Measurements from ENCODE around the gene NABP1.
"Not testable (repeated sequence)": the region's sequence is repeated elsewhere in the genome, so short reads cannot be mapped to it uniquely, and the experiment has no call there.

Gene NABP1, protein sequence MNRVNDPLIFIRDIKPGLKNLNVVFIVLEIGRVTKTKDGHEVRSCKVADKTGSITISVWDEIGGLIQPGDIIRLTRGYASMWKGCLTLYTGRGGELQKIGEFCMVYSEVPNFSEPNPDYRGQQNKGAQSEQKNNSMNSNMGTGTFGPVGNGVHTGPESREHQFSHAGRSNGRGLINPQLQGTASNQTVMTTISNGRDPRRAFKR

GRCh38 chr2:191677646-191678436, at the start of gene NABP1:
TSS of gene NABP1 (plus strand) at chr2:191678136. CDS start at chr2:191678615, 479 bp downstream.
- in situ Hi-C loops (cut with MboI; ENCODE audit: low sequenced_read_pairs) = no loop called here

DNA sequence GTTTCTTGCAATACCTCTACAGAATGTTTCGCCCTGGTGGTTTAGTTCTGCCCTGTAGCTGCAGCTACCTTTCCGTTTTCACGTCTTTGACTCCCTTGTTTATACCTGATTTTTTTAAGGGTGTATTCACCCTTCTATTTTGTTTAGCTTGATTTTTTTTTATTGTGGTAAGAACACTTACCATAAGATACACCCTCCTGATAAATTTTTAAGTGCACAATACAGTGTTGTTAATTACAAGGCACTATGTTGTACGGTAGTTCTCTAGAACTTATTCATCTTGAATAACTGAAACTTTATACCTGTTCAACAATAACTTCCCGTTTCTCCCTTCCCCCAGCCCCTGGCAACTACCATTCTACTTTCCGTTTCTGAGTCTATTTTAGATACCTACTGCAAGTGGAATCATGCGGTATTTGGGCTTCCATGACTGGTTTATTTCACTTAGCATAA, 48.9 kb upstream of the NABP1 start:
- in situ Hi-C loops (cut with MboI; ENCODE audit: low sequenced_read_pairs) = no loop called here

DNA sequence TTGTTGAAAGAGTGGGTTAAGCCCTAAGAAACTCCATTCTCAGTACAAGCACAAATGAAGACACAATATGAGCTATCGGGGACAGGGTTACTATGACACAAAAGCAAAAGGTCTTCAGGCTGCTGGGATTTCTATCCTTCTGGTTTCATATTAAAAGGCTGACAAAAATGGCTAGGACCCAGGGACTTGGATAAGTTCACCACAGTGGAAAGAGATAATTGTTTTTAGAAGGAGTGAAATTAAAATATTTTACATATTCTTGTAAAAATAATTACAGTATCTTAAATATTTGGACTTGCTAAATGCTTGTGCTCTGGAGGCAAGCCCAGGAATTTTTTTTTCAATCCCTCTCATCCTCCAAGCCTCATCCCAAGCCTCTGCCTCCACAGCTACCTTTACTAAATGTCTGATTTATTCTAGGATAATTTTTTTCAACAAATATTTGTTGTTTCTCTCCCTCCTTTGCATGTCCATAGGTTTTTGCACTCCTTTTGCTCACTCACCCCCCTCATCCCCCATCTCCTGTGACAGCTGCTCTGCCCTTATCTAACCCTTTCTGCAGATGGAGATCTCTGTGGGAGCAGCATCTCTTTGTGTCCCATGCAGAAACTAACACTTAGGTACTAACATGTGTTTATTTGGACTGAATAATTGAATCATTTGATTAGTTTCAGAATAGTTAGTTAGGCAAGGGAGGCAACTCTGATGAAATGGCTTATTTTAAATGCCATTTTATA, 47.8 kb upstream of the NABP1 start:
- in situ Hi-C loops (cut with MboI; ENCODE audit: low sequenced_read_pairs) = no loop called here

DNA sequence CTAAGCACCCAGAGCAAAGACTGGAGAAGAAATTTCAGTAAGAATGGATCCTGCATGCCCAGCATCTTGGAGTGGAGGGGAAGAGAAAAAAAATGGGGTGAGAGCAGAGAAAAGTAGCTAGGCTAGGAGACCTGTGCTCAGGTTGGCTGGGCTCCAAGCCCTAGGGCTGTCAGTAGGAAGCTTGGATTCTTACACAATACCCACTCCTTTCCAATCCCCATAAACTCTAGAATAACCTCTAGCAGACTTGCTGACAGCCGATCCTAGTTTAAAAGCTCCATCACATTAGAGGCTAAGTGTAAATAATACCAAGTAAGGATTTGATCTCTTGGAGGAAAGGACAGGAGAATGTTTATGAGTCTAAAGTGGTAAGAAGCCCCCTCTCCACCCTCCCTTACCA, 46.2 kb upstream of the NABP1 start:
- in situ Hi-C loops (cut with MboI; ENCODE audit: low sequenced_read_pairs) = no loop called here

GRCh38 chr2:191632426-191632825, 45.5 kb upstream of the NABP1 start:
- in situ Hi-C loops (cut with MboI; ENCODE audit: low sequenced_read_pairs) = no loop called here

GRCh38 chr2:191634791-191635190, 43.1 kb upstream of the NABP1 start:
- in situ Hi-C loops (cut with MboI; ENCODE audit: low sequenced_read_pairs) = no loop called here

- in situ Hi-C loops (cut with MboI; ENCODE audit: low sequenced_read_pairs) = no loop called here
Observed at GRCh38 chr2:191635333-191636234, 42.4 kb upstream of the NABP1 start.

DNA sequence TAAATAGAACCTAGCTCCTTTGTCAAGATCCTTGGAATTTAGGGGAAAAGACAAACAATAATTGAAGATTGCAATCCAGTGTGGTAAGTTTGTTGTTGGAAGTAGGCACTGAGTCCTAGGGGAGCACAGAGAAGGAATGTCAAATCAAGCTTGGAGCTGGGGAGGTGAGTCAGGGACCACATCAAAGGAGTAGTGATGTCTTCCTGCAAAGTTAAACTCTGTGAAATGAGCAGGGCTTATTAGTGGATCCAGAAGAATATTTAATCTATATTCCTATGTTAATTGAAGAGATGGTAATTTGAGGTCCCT, 41.7 kb upstream of the NABP1 start:
- in situ Hi-C loops (cut with MboI; ENCODE audit: low sequenced_read_pairs) = no loop called here

DNA sequence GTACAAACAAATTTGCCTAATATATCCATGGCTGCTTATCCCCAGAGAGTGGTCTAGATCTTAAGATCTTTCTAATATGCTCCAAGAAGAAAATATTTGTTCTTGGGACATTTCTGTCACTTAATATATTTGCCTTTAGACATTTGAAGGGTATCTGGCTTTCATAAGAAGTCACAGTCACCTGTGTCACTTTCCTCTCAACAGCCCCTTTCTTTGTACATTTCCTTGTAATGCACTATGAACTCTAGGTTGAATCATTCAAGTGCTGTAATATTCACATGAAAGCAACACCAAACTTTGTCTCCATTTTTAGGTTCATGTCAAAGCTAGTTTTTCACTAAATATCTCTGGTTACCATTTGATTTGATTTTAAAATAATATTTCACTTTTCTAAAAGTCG, 41.4 kb upstream of the NABP1 start:
- in situ Hi-C loops (cut with MboI; ENCODE audit: low sequenced_read_pairs) = no loop called here

GRCh38 chr2:191637182-191638078, 40.5 kb upstream of the NABP1 start:
- in situ Hi-C loops (cut with MboI; ENCODE audit: low sequenced_read_pairs) = no loop called here

GRCh38 chr2:191638079-191638801, 39.7 kb upstream of the NABP1 start:
- in situ Hi-C loops (cut with MboI; ENCODE audit: low sequenced_read_pairs) = no loop called here

- in situ Hi-C loops (cut with MboI; ENCODE audit: low sequenced_read_pairs) = no loop called here
Observed at GRCh38 chr2:191638802-191639172, 39.1 kb upstream of the NABP1 start.

DNA sequence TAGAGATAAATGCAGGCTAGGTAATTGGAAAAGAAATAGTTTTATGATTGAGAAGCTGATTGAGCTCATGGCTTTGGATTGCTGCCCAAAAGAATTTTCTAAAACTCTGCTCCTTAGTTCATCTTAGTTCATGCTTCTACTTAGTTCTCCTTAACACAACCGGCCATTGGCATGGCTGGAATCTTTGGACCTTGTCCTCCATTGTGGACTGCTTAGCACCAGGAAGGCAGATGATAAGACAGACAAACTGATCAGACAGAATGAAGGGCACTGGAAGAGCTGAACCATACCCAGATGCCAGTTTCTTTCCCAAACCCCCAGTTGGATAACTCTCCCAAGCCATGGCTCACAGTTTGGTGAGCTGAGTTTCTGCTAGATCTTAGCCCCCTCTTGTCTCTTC, 36.3 kb upstream of the NABP1 start:
- in situ Hi-C loops (cut with MboI; ENCODE audit: low sequenced_read_pairs) = no loop called here

DNA sequence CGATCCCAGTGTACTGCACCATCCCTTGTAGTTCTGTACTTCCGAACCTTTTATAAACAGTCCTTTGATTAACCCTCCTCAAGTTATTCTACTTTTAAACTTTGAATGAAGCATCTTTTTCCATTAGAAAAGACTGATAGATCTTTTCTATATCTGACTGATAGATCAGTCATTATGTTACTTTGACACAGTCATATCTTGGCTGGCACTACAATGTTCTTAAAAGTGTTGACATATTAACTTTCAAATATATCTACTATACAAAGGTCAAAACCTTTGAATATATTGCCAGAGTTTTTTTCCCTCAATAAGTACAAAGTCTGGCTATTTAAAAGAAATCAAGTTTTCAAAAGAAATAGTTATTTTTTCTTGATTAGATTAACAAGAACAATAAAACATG, 35.4 kb upstream of the NABP1 start:
- in situ Hi-C loops (cut with MboI; ENCODE audit: low sequenced_read_pairs) = no loop called here

DNA sequence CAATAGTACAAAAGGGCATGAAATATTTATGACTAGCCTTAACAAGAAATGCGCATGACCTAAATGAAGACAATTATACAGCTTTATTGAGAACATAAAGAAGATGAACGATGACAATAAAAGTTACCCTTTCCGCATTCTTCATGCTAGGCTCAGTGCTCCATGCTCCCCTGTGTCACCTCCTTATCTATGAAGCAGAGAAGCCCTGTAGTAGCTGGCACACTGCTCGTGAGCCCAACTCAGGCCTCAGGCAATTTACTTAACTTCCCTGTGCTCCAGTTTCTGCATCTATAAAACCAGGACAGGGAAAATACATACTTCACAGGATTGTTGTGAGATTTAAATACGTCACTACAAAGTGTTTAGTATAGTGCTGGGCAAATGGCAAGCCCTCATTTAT, 34.5 kb upstream of the NABP1 start:
- in situ Hi-C loops (cut with MboI; ENCODE audit: low sequenced_read_pairs) = no loop called here

DNA sequence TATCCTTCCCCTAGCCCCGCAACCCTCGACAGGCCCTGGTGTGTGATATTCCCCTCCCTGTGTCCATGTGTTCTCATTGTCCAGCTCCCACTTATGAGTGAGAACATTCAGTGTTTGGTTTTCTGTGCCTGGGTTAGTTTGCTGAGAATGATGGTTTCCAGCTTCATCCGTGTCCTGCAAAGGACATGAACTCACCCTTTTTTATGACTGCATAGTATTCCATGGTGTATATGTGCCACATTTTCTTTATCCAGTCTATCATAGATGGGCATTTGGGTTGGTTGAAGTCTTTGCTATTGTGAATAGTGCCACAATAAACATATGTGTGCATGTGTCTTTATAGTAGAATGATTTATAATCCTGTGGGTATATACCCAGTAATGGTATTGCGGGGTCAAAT, 33.3 kb upstream of the NABP1 start:
- in situ Hi-C loops (cut with MboI; ENCODE audit: low sequenced_read_pairs) = not testable (repeated sequence)

DNA sequence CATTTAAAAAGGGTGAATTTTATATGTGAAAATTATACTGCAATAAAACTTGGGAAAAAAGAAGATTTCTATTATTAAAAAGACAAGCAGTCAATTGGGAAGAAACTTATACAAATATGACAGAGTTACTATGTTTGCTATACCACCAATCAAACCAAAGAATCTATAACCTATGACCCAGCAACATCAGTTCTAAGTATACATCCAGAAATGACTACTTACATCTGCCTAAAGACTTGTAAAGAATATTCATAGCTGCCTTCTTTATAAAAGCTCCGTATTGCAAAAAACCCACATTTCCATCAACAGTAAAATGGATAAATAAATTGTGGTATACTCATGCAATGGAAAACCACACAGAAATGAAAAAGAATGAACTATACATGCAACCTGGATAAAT, 32.9 kb upstream of the NABP1 start:
- in situ Hi-C loops (cut with MboI; ENCODE audit: low sequenced_read_pairs) = no loop called here

- in situ Hi-C loops (cut with MboI; ENCODE audit: low sequenced_read_pairs) = no loop called here
Observed at GRCh38 chr2:191645434-191646162, 32.3 kb upstream of the NABP1 start.

Measured in HL-60/S4 (cell line).